ENCODE results near the gene DDX28. TPM values are rescaled to one million over a fixed set of nuclear protein-coding genes. Genes with fewer than 3 reads are reported as not detected.

Gene DDX28
- polyA plus RNA-seq, 1 donor from 2014 or later, result 13.9 TPM

- Histone ChIP-seq H2AFZ (ENCODE audit: low read depth, low read length) (no peak within 1 kb of the TSS), H3K9me3 (ENCODE audit: low read length) (no peaks in the 10 kb centered on the region), H3K27me3 (ENCODE audit: insufficient read depth, low read depth, low read length) (no peaks in the 10 kb centered on the region), H3F3A (ENCODE audit: insufficient read depth, low read length, poor library complexity, severe bottlenecking) (no peaks in the 10 kb centered on the region), H3K4me2 (ENCODE audit: low read length) (no peak within 1 kb of the TSS), H3K9me2 (ENCODE audit: insufficient read depth, low read length) (no peaks in the 10 kb centered on the region), H3K79me2 (replicated peaks; ENCODE audit: insufficient read depth, low read length) (no peaks in the 10 kb centered on the region), H4K20me1 (ENCODE audit: insufficient read depth) (no peaks in the 10 kb centered on the region), H3K27ac (ENCODE audit: low read length) (no peak within 1 kb of the TSS), H3K36me3 (ENCODE audit: insufficient read depth, low read length) (no peaks in the 10 kb centered on the region), H3K9ac (ENCODE audit: low read length) (no peak within 1 kb of the TSS), H3K4me3 (ENCODE audit: low read length) (no peak within 1 kb of the TSS)
- TF ChIP-seq TAF1 (IDR thresholded peaks at IDR 0.05; ENCODE audit: low read depth) (no peak), MXI1 (conservative IDR thresholded peaks at IDR 0.05; ENCODE audit: poor library complexity, severe bottlenecking) (no peak), EZH2 (IDR thresholded peaks at IDR 0.05; ENCODE audit: borderline replicate concordance, insufficient read depth, low read length, poor library complexity, severe bottlenecking) (no peak), RAD21 (conservative IDR thresholded peaks at IDR 0.05) (no peak), REST (IDR thresholded peaks at IDR 0.05; ENCODE audit: borderline replicate concordance) (no peak), CTCF (IDR thresholded peaks at IDR 0.05; ENCODE audit: poor library complexity, severe bottlenecking) (no peak), EP300 (conservative IDR thresholded peaks at IDR 0.05; ENCODE audit: poor library complexity, severe bottlenecking) (no peak)
These were observed 42.9 kb downstream of the DDX28 start, which contains the start of gene DPEP3 for GRCh38 chr16:67979955-67980678. DPEP3 (minus strand) TSS chr16:67980499; CDS start chr16:67980380, 119 bp downstream.

GRCh38 chr16:67977469-67978227 is 45.4 kb downstream of the DDX28 start:
- H3K4me3 ChIP-seq (ENCODE audit: low read length), result no peak overlapping the region
- TF ChIP-seq EP300 (conservative IDR thresholded peaks at IDR 0.05; ENCODE audit: poor library complexity, severe bottlenecking) (no peak), TAF1 (IDR thresholded peaks at IDR 0.05; ENCODE audit: low read depth) (no peak), MXI1 (conservative IDR thresholded peaks at IDR 0.05; ENCODE audit: poor library complexity, severe bottlenecking) (no peak), POLR2AphosphoS5 (IDR thresholded peaks at IDR 0.05) (no peak), EZH2 (IDR thresholded peaks at IDR 0.05; ENCODE audit: borderline replicate concordance, insufficient read depth, low read length, poor library complexity, severe bottlenecking) (no peak), SMC3 (conservative IDR thresholded peaks at IDR 0.05; ENCODE audit: poor library complexity) (no peak), RAD21 (conservative IDR thresholded peaks at IDR 0.05) (no peak), REST (IDR thresholded peaks at IDR 0.05; ENCODE audit: borderline replicate concordance) (no peak), CTCF (IDR thresholded peaks at IDR 0.05; ENCODE audit: poor library complexity, severe bottlenecking) (no peak)
- H3K79me2 ChIP-seq (replicated peaks; ENCODE audit: insufficient read depth, low read length), result no peaks in the 10 kb centered on the region
- H3F3A ChIP-seq (ENCODE audit: insufficient read depth, low read length, poor library complexity, severe bottlenecking), result no peaks in the 10 kb centered on the region
- H3K4me2 ChIP-seq (ENCODE audit: low read length), result no peak overlapping the region
- H2AFZ ChIP-seq (ENCODE audit: low read depth, low read length), result no peak overlapping the region
- H3K36me3 ChIP-seq (ENCODE audit: insufficient read depth, low read length), result no peaks in the 10 kb centered on the region
- no peaks in the 10 kb centered on the region for H3K9me2 ChIP-seq (ENCODE audit: insufficient read depth, low read length)
- H3K9me3 ChIP-seq (ENCODE audit: low read length), result no peaks in the 10 kb centered on the region
- H3K27ac ChIP-seq (ENCODE audit: low read length), result no peak overlapping the region
- no peaks in the 10 kb centered on the region for H4K20me1 ChIP-seq (ENCODE audit: insufficient read depth)
- H3K27me3 ChIP-seq (ENCODE audit: insufficient read depth, low read depth, low read length), result no peaks in the 10 kb centered on the region
- no peak overlapping the region for H3K9ac ChIP-seq (ENCODE audit: low read length)

Data from neural cell (in vitro differentiated cells).